GM18873 (cell line): ENCODE data around the gene PGM2L1.

Source experiments
- ATAC-seq: cut with Tn5 transposase; IDR thresholded peaks from one replicate; pipeline ENCODE4 v1.9.1; 2021; ENCODE audit warnings: mild to moderate bottlenecking, moderate library complexity, moderate number of reproducible peaks; ENCODE audit not compliant: unreplicated experiment, low FRiP score

PGM2L1 gene

GRCh38 chr11:74310857-74311256 is 87.4 kb downstream of the PGM2L1 start:
- ATAC-seq, result no peak

- ATAC-seq, result no peak
These were observed 90.8 kb downstream of the PGM2L1 start for GRCh38 chr11:74307434-74307833.

- ATAC-seq, result no peak
These were observed 91.6 kb downstream of the PGM2L1 start for GRCh38 chr11:74306435-74307175.

- ATAC-seq, result no peak
These were observed 99.2 kb downstream of the PGM2L1 start for GRCh38 chr11:74299015-74299414.

- ATAC-seq, result no peak
These were observed 100.7 kb downstream of the PGM2L1 start for GRCh38 chr11:74297484-74297883.

- ATAC-seq, result no peak
These were observed 109.3 kb downstream of the PGM2L1 start for GRCh38 chr11:74288911-74289310.

GRCh38 chr11:74288161-74288560 is 110.1 kb downstream of the PGM2L1 start:
- no peak for ATAC-seq

- no peak for ATAC-seq
These were observed 113.8 kb downstream of the PGM2L1 start for GRCh38 chr11:74284466-74284865.

GRCh38 chr11:74283580-74284180 is 114.6 kb downstream of the PGM2L1 start:
- ATAC-seq, result no peak

GRCh38 chr11:74282914-74283371 is 115.3 kb downstream of the PGM2L1 start:
- ATAC-seq, result no peak

- ATAC-seq, result no peak
These were observed 115.8 kb downstream of the PGM2L1 start for GRCh38 chr11:74282421-74282820.

GRCh38 chr11:74280494-74280893 is 117.7 kb downstream of the PGM2L1 start:
- ATAC-seq, result no peak
